ENCODE results near the gene PKDCC. TPM values are rescaled to one million over a fixed set of nuclear protein-coding genes. Genes with fewer than 3 reads are reported as not detected.
A peak's percentile ranks its signal among the peaks of the same experiment; 100 is the strongest.

The PKDCC gene
- total and polyA plus RNA-seq, 2 experiments from 2014 or later = 1.2 to 9.9 TPM

GRCh38 chr2:42102591-42103450, 55.0 kb downstream of the PKDCC start:
- in situ Hi-C loops (cut with MboI) = no loop called here
- Histone ChIP-seq H3K9me2 (ENCODE audit: insufficient read depth) (no peaks in the 10 kb centered on the region), H3F3A (ENCODE audit: insufficient read depth) (peaks cover 20% of the 10 kb centered on the region), H3K79me2 (ENCODE audit: insufficient read depth) (no peaks in the 10 kb centered on the region), H3K9me3 (ENCODE audit: low read depth) (no peaks in the 10 kb centered on the region), H3K27me3 (replicated peaks; ENCODE audit: insufficient read depth) (no peaks in the 10 kb centered on the region), H3K4me3 (no peak overlapping the region), H3K4me1 (ENCODE audit: insufficient read depth) (peaks cover 8% of the 10 kb centered on the region; the same call in 1 of the 2 replicates), H4K20me1 (ENCODE audit: insufficient read depth) (no peaks in the 10 kb centered on the region), H2AFZ (peak overlapping the region; percentile 88; the same call in 1 of the 2 replicates), H3K36me3 (ENCODE audit: low read depth) (no peaks in the 10 kb centered on the region), H3K9ac (no peak overlapping the region), H3K27ac (no peak overlapping the region), H3K4me2 (ENCODE audit: unreplicated experiment) (no peak overlapping the region)
- no peak for DNase-seq
- TF ChIP-seq EZH2phosphoT487 (IDR thresholded peaks at IDR 0.05; ENCODE audit: insufficient read depth, low read depth) (no peak), EZH2 (IDR thresholded peaks at IDR 0.05; ENCODE audit: insufficient read depth, poor library complexity, severe bottlenecking) (no peak)
- 83 to 87% methylated on average over 15 to 25 of the region's 25 CpGs for WGBS, 2 experiments (ENCODE audit: low coverage in 1 of 2, low lambda C conversion rate in 2 of 2, missing lambda C conversion rate in 2 of 2)

GRCh38 chr2:42103829-42104228, 56.0 kb downstream of the PKDCC start:
- Histone ChIP-seq H3K9ac (no peak overlapping the region), H2AFZ (no peak overlapping the region), H3K36me3 (ENCODE audit: low read depth) (no peaks in the 10 kb centered on the region), H3K27me3 (replicated peaks; ENCODE audit: insufficient read depth) (no peaks in the 10 kb centered on the region), H3K9me2 (ENCODE audit: insufficient read depth) (no peaks in the 10 kb centered on the region), H3K79me2 (ENCODE audit: insufficient read depth) (no peaks in the 10 kb centered on the region), H3K4me2 (ENCODE audit: unreplicated experiment) (no peak overlapping the region), H3K4me1 (ENCODE audit: insufficient read depth) (peaks cover 8% of the 10 kb centered on the region; the same call in 1 of the 2 replicates), H3K9me3 (ENCODE audit: low read depth) (no peaks in the 10 kb centered on the region), H3F3A (ENCODE audit: insufficient read depth) (peaks cover 16% of the 10 kb centered on the region), H3K4me3 (no peak overlapping the region), H3K27ac (no peak overlapping the region), H4K20me1 (ENCODE audit: insufficient read depth) (no peaks in the 10 kb centered on the region)
- 71 to 73% methylated on average over 3 of the region's 3 CpGs for WGBS, 2 experiments (ENCODE audit: low coverage in 1 of 2, low lambda C conversion rate in 2 of 2, missing lambda C conversion rate in 2 of 2)
- no peak for DNase-seq
- in situ Hi-C loops (cut with MboI) = no loop called here
- TF ChIP-seq EZH2phosphoT487 (IDR thresholded peaks at IDR 0.05; ENCODE audit: insufficient read depth, low read depth) = no peak
- TF ChIP-seq EZH2 (IDR thresholded peaks at IDR 0.05; ENCODE audit: insufficient read depth, poor library complexity, severe bottlenecking) = no peak

GRCh38 chr2:42104621-42105020, 56.8 kb downstream of the PKDCC start:
- H4K20me1 ChIP-seq (ENCODE audit: insufficient read depth) = no peaks in the 10 kb centered on the region
- in situ Hi-C loops (cut with MboI) = no loop called here
- no peaks in the 10 kb centered on the region for H3K27me3 ChIP-seq (replicated peaks; ENCODE audit: insufficient read depth)
- H3K9me2 ChIP-seq (ENCODE audit: insufficient read depth) = no peaks in the 10 kb centered on the region
- H3F3A ChIP-seq (ENCODE audit: insufficient read depth) = peaks cover 10% of the 10 kb centered on the region
- H3K4me1 ChIP-seq (ENCODE audit: insufficient read depth) = peaks cover 8% of the 10 kb centered on the region; the same call in 1 of the 2 replicates
- DNase-seq = no peak
- no peaks in the 10 kb centered on the region for H3K79me2 ChIP-seq (ENCODE audit: insufficient read depth)
- no peak overlapping the region for H3K4me2 ChIP-seq (ENCODE audit: unreplicated experiment)
- no peaks in the 10 kb centered on the region for H3K36me3 ChIP-seq (ENCODE audit: low read depth)
- no peak overlapping the region for H2AFZ ChIP-seq
- WGBS, 2 experiments (ENCODE audit: low coverage in 1 of 2, low lambda C conversion rate in 2 of 2, missing lambda C conversion rate in 2 of 2) = 96% methylated on average over 5 of the region's 5 CpGs
- no peak overlapping the region for H3K9ac ChIP-seq
- H3K9me3 ChIP-seq (ENCODE audit: low read depth) = no peaks in the 10 kb centered on the region
- H3K27ac ChIP-seq = no peak overlapping the region
- no peak overlapping the region for H3K4me3 ChIP-seq
- TF ChIP-seq EZH2phosphoT487 (IDR thresholded peaks at IDR 0.05; ENCODE audit: insufficient read depth, low read depth) (no peak), EZH2 (IDR thresholded peaks at IDR 0.05; ENCODE audit: insufficient read depth, poor library complexity, severe bottlenecking) (no peak)

DNA sequence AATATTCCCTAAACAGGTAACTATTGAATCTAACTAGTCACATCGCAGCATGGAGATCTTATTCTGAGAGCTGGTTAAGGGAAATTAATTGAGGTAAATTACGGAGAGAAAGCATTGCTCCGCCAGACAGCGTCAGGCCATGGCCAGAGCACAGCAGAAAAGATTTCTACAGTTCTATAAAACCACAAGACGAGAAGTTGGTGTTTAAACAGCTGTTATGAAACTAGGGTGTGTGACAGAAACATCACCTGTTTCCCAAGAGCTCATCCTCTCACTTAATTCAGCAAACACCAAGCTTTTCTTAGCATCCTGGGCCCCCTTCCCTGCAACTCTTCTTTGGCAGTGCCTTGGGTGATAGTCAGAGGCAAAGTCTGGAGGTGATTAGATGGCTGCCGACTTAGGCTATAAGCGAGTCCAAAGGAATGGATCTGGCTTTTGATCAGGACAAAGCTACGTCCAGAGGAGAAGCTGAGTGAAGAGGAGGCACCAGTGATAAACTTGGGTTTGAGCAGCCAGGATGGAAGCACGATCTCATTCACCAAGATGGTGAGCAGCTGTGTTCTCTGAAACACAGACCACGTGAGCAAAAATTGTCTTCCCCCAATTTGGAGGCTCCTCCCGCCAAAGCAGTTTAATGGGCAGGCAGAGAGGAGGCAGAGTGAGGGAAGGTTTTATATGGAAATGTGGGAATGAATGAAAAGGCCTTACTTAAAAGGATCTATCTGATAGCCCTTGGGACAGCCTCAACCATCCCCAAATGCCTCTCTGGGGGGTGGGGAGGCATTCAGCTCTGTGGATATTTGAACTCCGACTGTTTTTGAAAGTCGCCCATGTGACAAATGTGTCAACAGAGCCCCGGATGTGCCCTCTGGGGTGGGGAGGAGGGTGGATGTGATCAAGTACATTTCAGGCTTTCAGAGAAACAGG, 57.8 kb downstream of the PKDCC start:
- no peak overlapping the region for H3K4me3 ChIP-seq
- WGBS, 2 experiments (ENCODE audit: low coverage in 1 of 2, low lambda C conversion rate in 2 of 2, missing lambda C conversion rate in 2 of 2) = 69 to 71% methylated on average over 14 of the region's 14 CpGs
- no peaks in the 10 kb centered on the region for H3K79me2 ChIP-seq (ENCODE audit: insufficient read depth)
- no peak overlapping the region for H3K27ac ChIP-seq
- no peak overlapping the region for H3K4me2 ChIP-seq (ENCODE audit: unreplicated experiment)
- peaks cover 10% of the 10 kb centered on the region for H3F3A ChIP-seq (ENCODE audit: insufficient read depth)
- H3K36me3 ChIP-seq (ENCODE audit: low read depth) = no peaks in the 10 kb centered on the region
- H3K9ac ChIP-seq = no peak overlapping the region
- H3K9me3 ChIP-seq (ENCODE audit: low read depth) = no peaks in the 10 kb centered on the region
- DNase-seq = no peak
- H3K27me3 ChIP-seq (replicated peaks; ENCODE audit: insufficient read depth) = no peaks in the 10 kb centered on the region
- TF ChIP-seq EZH2phosphoT487 (IDR thresholded peaks at IDR 0.05; ENCODE audit: insufficient read depth, low read depth) = no peak
- TF ChIP-seq EZH2 (IDR thresholded peaks at IDR 0.05; ENCODE audit: insufficient read depth, poor library complexity, severe bottlenecking) = no peak
- H3K4me1 ChIP-seq (ENCODE audit: insufficient read depth) = peaks cover 11% of the 10 kb centered on the region
- H2AFZ ChIP-seq = peak overlapping the region; percentile 51; the same call in 1 of the 2 replicates
- H4K20me1 ChIP-seq (ENCODE audit: insufficient read depth) = no peaks in the 10 kb centered on the region
- in situ Hi-C loops (cut with MboI) = no loop called here
- H3K9me2 ChIP-seq (ENCODE audit: insufficient read depth) = no peaks in the 10 kb centered on the region
